K562 (cell line): ENCODE data around the gene CCL20. TPM values are rescaled to one million over a fixed set of nuclear protein-coding genes. Genes with fewer than 3 reads are reported as not detected.

Experiments used
- ATAC-seq: fragments of 200-7000 bp; cut with Tn5 transposase; 3 replicates; pipeline ENCODE4 v1.9.1; 2020; ENCODE audit warnings: moderate library complexity
- BruUV-seq: library from RNA; stranded (reverse); fragments of 400-500 nt; replicated peaks from 2 replicates; lab custom pipeline; 2021; lab: Mats Ljungman, UMichigan
- CTCF ChIA-PET: fragments of 300-600 bp; formaldehyde crosslinking; extraction: SDS; loops from one replicate; lab custom pipeline; 2021; ENCODE audit warnings: low intra/inter-chr PET ratio; lab: Yijun Ruan, JAX
- POLR2A ChIA-PET: fragments of 300-600, 350-650 bp; sonication (Branson Sonifier 250); formaldehyde crosslinking; extraction: SDS; loops from one replicate; lab custom pipeline; 2021; ENCODE audit warnings: antibody characterized with exemption, inconsistent platforms; lab: Yijun Ruan, JAX
- DNase-seq, 4 experiments: peaks; one replicate each; pipeline versions ENCODE4 v3.0.0 to v3.0.0-alpha.2; 2011 to 2018; ENCODE audit warnings: low spot score in 3 of 4, mixed read lengths in 3 of 4; ENCODE audit errors: extremely low read depth in 1 of 4
- FAIRE-seq: peaks from 2 replicates; lab custom pipeline; 2011; peaks lifted over from hg19 to GRCh38; lab: Jason Lieb, UNC
- H2AFZ ChIP-seq: 2 replicates; pipeline ENCODE4 v1.6.0; 2011; ENCODE audit warnings: low read depth, low read length, control low read depth, inconsistent platforms
- H3K27ac ChIP-seq: fragments of 200-600 bp; 3 replicates; pipeline ENCODE4 v1.8.0; 2011; ENCODE audit warnings: low read depth, mild to moderate bottlenecking, control low read depth, inconsistent platforms, low read length, moderate library complexity, mixed read lengths; ENCODE audit errors: extremely low read depth
- H3K27me3 ChIP-seq, 2 experiments: fragments of 300-600 bp in 1 of 2; 2 replicates in 1 of 2; 3 replicates in 1 of 2; pipeline versions ENCODE4 v1.6.0 to v1.8.0; 2011; ENCODE audit warnings: inconsistent platforms in 2 of 2, low read length in 2 of 2, mild to moderate bottlenecking in 1 of 2, mixed read lengths in 1 of 2, moderate library complexity in 1 of 2; ENCODE audit not compliant: control insufficient read depth in 2 of 2, insufficient read depth in 2 of 2
- H3K36me3 ChIP-seq: fragments of 300-600 bp; 3 replicates; pipeline ENCODE4 v1.8.0; 2011; ENCODE audit warnings: mild to moderate bottlenecking, low read length, inconsistent platforms; ENCODE audit not compliant: control insufficient read depth, insufficient read depth
- H3K4me1 ChIP-seq, 2 experiments: fragments of 200-600 bp in 1 of 2; replicated peaks in 1 of 2; 2 replicates in 1 of 2; 3 replicates in 1 of 2; pipeline versions ENCODE4 v1.5.1 to v1.8.0; 2011; ENCODE audit warnings: inconsistent platforms in 2 of 2, low read length in 2 of 2, mild to moderate bottlenecking in 1 of 2, mixed read lengths in 1 of 2, moderate library complexity in 1 of 2; ENCODE audit not compliant: control insufficient read depth in 2 of 2, insufficient read depth in 2 of 2
- H3K4me2 ChIP-seq: 2 replicates; pipeline ENCODE4 v1.6.1; 2011; ENCODE audit warnings: low read length, control low read depth, inconsistent platforms, mixed read lengths; ENCODE audit not compliant: insufficient read depth
- H3K4me3 ChIP-seq: fragments of 200-600 bp; sonication (generic), shearing (Covaris generic); 2 replicates; pipeline ENCODE4 v1.5.1; 2016; ENCODE audit warnings: control low read depth, inconsistent platforms
- H3K79me2 ChIP-seq: fragments of 200-600 bp; 3 replicates; pipeline ENCODE4 v1.8.0; 2011; ENCODE audit warnings: low read length, inconsistent platforms; ENCODE audit not compliant: control insufficient read depth, insufficient read depth
- H3K9ac ChIP-seq, 2 experiments: 2 replicates each; pipeline versions ENCODE4 v1.6.0 to v1.6.1; 2011; ENCODE audit warnings: low read depth in 2 of 2, low read length in 2 of 2, control low read depth in 1 of 2, inconsistent platforms in 1 of 2, mild to moderate bottlenecking in 1 of 2, mixed read lengths in 1 of 2; ENCODE audit not compliant: insufficient read depth in 1 of 2
- H3K9me1 ChIP-seq: one replicate; pipeline ENCODE4 v1.6.0; 2011; ENCODE audit warnings: inconsistent platforms, mild to moderate bottlenecking, low read length, moderate library complexity; ENCODE audit not compliant: control insufficient read depth, insufficient read depth
- H3K9me3 ChIP-seq: replicated peaks from 2 replicates; pipeline ENCODE4 v1.5.1; 2011; ENCODE audit warnings: low read depth, low read length, inconsistent platforms; ENCODE audit not compliant: control insufficient read depth, insufficient read depth
- H4K20me1 ChIP-seq: replicated peaks from 2 replicates; pipeline ENCODE4 v1.6.1; 2011; ENCODE audit warnings: low read length, inconsistent platforms, mixed read lengths; ENCODE audit not compliant: control insufficient read depth, insufficient read depth
- MXD1 ChIP-seq: fragments of 250-450 bp; sonication (Bioruptor Pico); IDR thresholded peaks from 2 replicates; pipeline ENCODE4 v1.8.0; 2021; ENCODE audit warnings: borderline replicate concordance, mild to moderate bottlenecking, moderate library complexity; ENCODE audit not compliant: poor library complexity, severe bottlenecking
- RBM25 ChIP-seq: fragments of 200-400 bp; formaldehyde crosslinking; IDR thresholded peaks from 2 replicates; pipeline ENCODE4 v1.6.1; 2018; ENCODE audit warnings: low read length, low read depth, moderate library complexity; ENCODE audit not compliant: severe bottlenecking
- ZNF318 ChIP-seq, 2 experiments: fragments of 450-650 bp; IDR thresholded peaks; 2 replicates each; pipeline ENCODE4 v1.6.1; 2016; ENCODE audit warnings: mild to moderate bottlenecking in 2 of 2, borderline replicate concordance in 1 of 2, low read depth in 1 of 2, moderate library complexity in 1 of 2
- ZNF740 ChIP-seq, 3 experiments: fragments of 200-800 bp in 1 of 3; sonication (Bioruptor generic) in 1 of 3; sonication (generic) in 1 of 3; formaldehyde crosslinking in 1 of 3; IDR thresholded peaks; 2 replicates each; pipeline versions ENCODE4 v1.6.1 to v1.8.0; 2016 to 2022; ENCODE audit warnings: mild to moderate bottlenecking in 2 of 3, missing compliant biosample characterization in 2 of 3, missing genetic modification characterization in 2 of 3, missing genetic modification reagents in 1 of 3
- WGBS: fragments of 100-300 bp; shearing (Covaris generic); methylation state at CpG from one replicate; pipeline ENCODE4 v1.1.6; 2016; ENCODE audit warnings: low coverage, mixed read lengths; ENCODE audit not compliant: insufficient coverage; ENCODE audit errors: missing lambda C conversion rate; 5-methylcytosine and 5-hydroxymethylcytosine counted together
- in situ Hi-C: fragments of 300-500 bp; cut with MboI; formaldehyde crosslinking; loops from 4 replicates; pipeline ENCODE4 v1.15.0; 2018; ENCODE audit warnings: inconsistent platforms, mixed read lengths
- intact Hi-C: fragments of 100-400 bp; cut with micrococcal nuclease; formaldehyde crosslinking; loops from 2 replicates; pipeline ENCODE4 v1.14.2; 2022
- polyA plus RNA-seq, 8 experiments: library from polyadenylated mRNA; depleted of rRNA in 4 of 8; stranded (reverse) in 5 of 8; unstranded in 3 of 8; fragments of >200 nt; fragmentation: Nextera tagmentation in 2 of 8; fragmentation: Illumina TruSeq in 1 of 8; extraction: Ambion mirVana in 2 of 8; extraction: Trizol in 1 of 8; gene quantifications; 2 replicates each; pipeline versions ENCODE4 v1.2.1 to v1.2.3, GENCODE V29; 2011 to 2014; ENCODE audit warnings: inconsistent platforms in 1 of 8, missing spikeins in 1 of 8
- total RNA-seq, 7 experiments: library from RNA; depleted of rRNA in 6 of 7; stranded (reverse); fragments of >200 nt in 6 of 7; fragmentation: Illumina TruSeq in 2 of 7; extraction: Trizol in 2 of 7; gene quantifications; 2 replicates each; pipeline versions ENCODE4 v1.2.1 to v1.2.3, GENCODE V29; 2011 to 2021; ENCODE audit warnings: low replicate concordance in 1 of 7
- TF ChIP-seq, protein P1 (sequence below): sonication (generic); formaldehyde crosslinking; IDR thresholded peaks from 2 replicates; pipeline ENCODE4 v1.8.0; 2023; ENCODE audit warnings: missing genetic modification reagents, mild to moderate bottlenecking, borderline replicate concordance

CCL20 gene
- total and polyA plus RNA-seq, 9 of the 15 experiments (the other 6 are each of a cell fraction or from before 2014, with no cell fraction given): 0.29 TPM; not detected in 8

DNA sequence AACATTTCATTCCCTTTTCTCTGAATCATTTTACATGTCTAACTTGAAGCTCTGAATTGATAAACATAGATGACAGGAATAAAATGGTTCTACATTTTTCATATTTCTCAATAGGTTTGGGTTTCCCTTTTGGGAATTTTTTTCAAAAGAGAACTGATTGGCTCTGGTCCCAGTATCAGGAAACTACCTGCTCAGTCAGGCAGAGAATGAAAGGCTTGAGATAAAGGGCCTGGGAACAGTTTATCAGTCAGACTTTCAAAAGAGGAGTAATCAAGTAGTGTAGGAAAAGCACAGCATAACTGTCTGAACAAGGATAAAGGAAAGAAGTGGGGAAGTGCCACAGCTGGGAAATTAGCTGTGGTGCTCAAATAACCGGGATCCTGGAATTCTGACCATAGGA is 28.3 kb upstream of the CCL20 start:
- in situ Hi-C loops: no loop called here
- 0% methylated on average over 1 of the region's 1 CpG for WGBS
- FAIRE-seq: no peak
- POLR2A ChIA-PET: no interaction called here
- H4K20me1 ChIP-seq: no peaks in the 10 kb centered on the region
- no peaks in the 10 kb centered on the region for H3K27me3 ChIP-seq
- no peaks in the 10 kb centered on the region for H3K36me3 ChIP-seq
- ATAC-seq: no peak
- no peak for DNase-seq
- CTCF ChIA-PET: no interaction called here
- no peaks in the 10 kb centered on the region for H3K4me1 ChIP-seq
- no peaks in the 10 kb centered on the region for H3K9me3 ChIP-seq
- H3K4me2 ChIP-seq: no peak overlapping the region
- H3K4me3 ChIP-seq: no peak overlapping the region
- BruUV-seq: no TSS peak
- no peak overlapping the region for H2AFZ ChIP-seq
- no peak overlapping the region for H3K27ac ChIP-seq
- H3K79me2 ChIP-seq: no peaks in the 10 kb centered on the region
- H3K9me1 ChIP-seq: no peaks in the 10 kb centered on the region
- H3K9ac ChIP-seq: no peak overlapping the region
- intact Hi-C loops: no loop called here
- no peak for TF ChIP-seq RBM25
- TF ChIP-seq MXD1 (CRISPR knock-in tag): no peak
- TF ChIP-seq ZNF740 (CRISPR knock-in tag; IDR thresholded peaks at IDR 0.05): no peak
- no peak for TF ChIP-seq ZNF740 (tag; IDR thresholded peaks at IDR 0.05)
- TF ChIP-seq ZNF318 (IDR thresholded peaks at IDR 0.05; ENCODE audit: borderline replicate concordance in 1 of 2, low read depth in 1 of 2): no peak
- TF ChIP-seq, protein P1, sequence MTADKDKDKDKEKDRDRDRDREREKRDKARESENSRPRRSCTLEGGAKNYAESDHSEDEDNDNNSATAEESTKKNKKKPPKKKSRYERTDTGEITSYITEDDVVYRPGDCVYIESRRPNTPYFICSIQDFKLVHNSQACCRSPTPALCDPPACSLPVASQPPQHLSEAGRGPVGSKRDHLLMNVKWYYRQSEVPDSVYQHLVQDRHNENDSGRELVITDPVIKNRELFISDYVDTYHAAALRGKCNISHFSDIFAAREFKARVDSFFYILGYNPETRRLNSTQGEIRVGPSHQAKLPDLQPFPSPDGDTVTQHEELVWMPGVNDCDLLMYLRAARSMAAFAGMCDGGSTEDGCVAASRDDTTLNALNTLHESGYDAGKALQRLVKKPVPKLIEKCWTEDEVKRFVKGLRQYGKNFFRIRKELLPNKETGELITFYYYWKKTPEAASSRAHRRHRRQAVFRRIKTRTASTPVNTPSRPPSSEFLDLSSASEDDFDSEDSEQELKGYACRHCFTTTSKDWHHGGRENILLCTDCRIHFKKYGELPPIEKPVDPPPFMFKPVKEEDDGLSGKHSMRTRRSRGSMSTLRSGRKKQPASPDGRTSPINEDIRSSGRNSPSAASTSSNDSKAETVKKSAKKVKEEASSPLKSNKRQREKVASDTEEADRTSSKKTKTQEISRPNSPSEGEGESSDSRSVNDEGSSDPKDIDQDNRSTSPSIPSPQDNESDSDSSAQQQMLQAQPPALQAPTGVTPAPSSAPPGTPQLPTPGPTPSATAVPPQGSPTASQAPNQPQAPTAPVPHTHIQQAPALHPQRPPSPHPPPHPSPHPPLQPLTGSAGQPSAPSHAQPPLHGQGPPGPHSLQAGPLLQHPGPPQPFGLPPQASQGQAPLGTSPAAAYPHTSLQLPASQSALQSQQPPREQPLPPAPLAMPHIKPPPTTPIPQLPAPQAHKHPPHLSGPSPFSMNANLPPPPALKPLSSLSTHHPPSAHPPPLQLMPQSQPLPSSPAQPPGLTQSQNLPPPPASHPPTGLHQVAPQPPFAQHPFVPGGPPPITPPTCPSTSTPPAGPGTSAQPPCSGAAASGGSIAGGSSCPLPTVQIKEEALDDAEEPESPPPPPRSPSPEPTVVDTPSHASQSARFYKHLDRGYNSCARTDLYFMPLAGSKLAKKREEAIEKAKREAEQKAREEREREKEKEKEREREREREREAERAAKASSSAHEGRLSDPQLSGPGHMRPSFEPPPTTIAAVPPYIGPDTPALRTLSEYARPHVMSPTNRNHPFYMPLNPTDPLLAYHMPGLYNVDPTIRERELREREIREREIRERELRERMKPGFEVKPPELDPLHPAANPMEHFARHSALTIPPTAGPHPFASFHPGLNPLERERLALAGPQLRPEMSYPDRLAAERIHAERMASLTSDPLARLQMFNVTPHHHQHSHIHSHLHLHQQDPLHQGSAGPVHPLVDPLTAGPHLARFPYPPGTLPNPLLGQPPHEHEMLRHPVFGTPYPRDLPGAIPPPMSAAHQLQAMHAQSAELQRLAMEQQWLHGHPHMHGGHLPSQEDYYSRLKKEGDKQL: no peak
